Panc1 (cell line): ENCODE results near the gene ICOSLG. TPM values are rescaled to one million over a fixed set of nuclear protein-coding genes. Genes with fewer than 3 reads are reported as not detected.
"Not testable (repeated sequence)": the region's sequence is repeated elsewhere in the genome, so short reads cannot be mapped to it uniquely, and the experiment has no call there.

Experiments
- ATAC-seq: fragments of 200-7000 bp; cut with Tn5 transposase; 2 replicates; pipeline ENCODE4 v1.9.1; 2020; ENCODE audit warnings: mild to moderate bottlenecking, moderate library complexity
- Bru-seq: library from RNA; stranded (reverse); fragments of 400-500 nt; gene quantifications from one replicate; lab custom pipeline; 2021; lab: Mats Ljungman, UMichigan
- BruChase-seq, 2 experiments: library from RNA; stranded (reverse); fragments of 400-500 nt; gene quantifications; one replicate each; lab custom pipeline; 2021; lab: Mats Ljungman, UMichigan
- BruUV-seq: library from RNA; stranded (reverse); fragments of 400-500 nt; replicated peaks from 2 replicates; lab custom pipeline; 2021; lab: Mats Ljungman, UMichigan
- CTCF ChIA-PET: fragments of 300-600 bp; sonication (Branson Sonifier 250); formaldehyde crosslinking; loops from one replicate; lab custom pipeline; 2022; ENCODE audit warnings: antibody characterized with exemption; lab: Charles Lee
- POLR2A ChIA-PET: fragments of 300-600 bp; sonication (Branson Sonifier 250); formaldehyde crosslinking; loops from one replicate; lab custom pipeline; 2022; ENCODE audit warnings: antibody characterized with exemption; lab: Charles Lee
- DNase-seq: peaks from one replicate; pipeline ENCODE4 v3.0.0-alpha.2; 2010; ENCODE audit warnings: low read depth, low spot score
- H3K27ac ChIP-seq: 2 replicates; pipeline ENCODE4 v1.5.1; 2011; ENCODE audit warnings: mild to moderate bottlenecking, low read length, inconsistent platforms
- H3K27me3 ChIP-seq: fragments of 200-500 bp; sonication (Bioruptor generic); 2 replicates; pipeline ENCODE4 v1.6.0; 2014; ENCODE audit warnings: low read length, inconsistent platforms; ENCODE audit not compliant: control insufficient read depth, insufficient read depth
- H3K36me3 ChIP-seq: fragments of 200-500 bp; sonication (Bioruptor generic); 2 replicates; pipeline ENCODE4 v1.5.1; 2014; ENCODE audit warnings: inconsistent platforms, mild to moderate bottlenecking, low read length, moderate library complexity; ENCODE audit not compliant: control insufficient read depth, insufficient read depth
- H3K4me1 ChIP-seq: 2 replicates; pipeline ENCODE4 v1.5.1; 2011; ENCODE audit warnings: inconsistent platforms, mild to moderate bottlenecking, low read length, moderate library complexity; ENCODE audit not compliant: control insufficient read depth, insufficient read depth
- H3K4me3 ChIP-seq, 2 experiments: 2 replicates each; pipeline ENCODE4 v1.5.1; 2011 to 2012; ENCODE audit warnings: low read depth in 2 of 2, low read length in 2 of 2, mild to moderate bottlenecking in 2 of 2, inconsistent platforms in 1 of 2, moderate library complexity in 1 of 2
- H3K9me3 ChIP-seq: fragments of 200-500 bp; sonication (Bioruptor generic); 2 replicates; pipeline ENCODE4 v1.5.1; 2014; ENCODE audit warnings: low read depth, mild to moderate bottlenecking, inconsistent platforms, low read length, moderate library complexity; ENCODE audit not compliant: control insufficient read depth, insufficient read depth
- CTCF ChIP-seq: fragments of 450-650 bp; IDR thresholded peaks from 2 replicates; pipeline ENCODE4 v1.5.1; 2017; ENCODE audit warnings: mild to moderate bottlenecking
- POLR2AphosphoS5 ChIP-seq: IDR thresholded peaks from 2 replicates; pipeline ENCODE4 v1.6.1; 2012; ENCODE audit warnings: mild to moderate bottlenecking, low read depth, low read length, moderate library complexity
- SIN3A ChIP-seq: IDR thresholded peaks from 2 replicates; pipeline ENCODE4 v1.6.1; 2012; ENCODE audit warnings: low read depth, mild to moderate bottlenecking, low read length, moderate library complexity, borderline replicate concordance; ENCODE audit not compliant: insufficient read depth
- TCF7L2 ChIP-seq: IDR thresholded peaks from 2 replicates; pipeline ENCODE4 v1.6.1; 2011; ENCODE audit warnings: mild to moderate bottlenecking, low read depth, low read length, inconsistent platforms
- in situ Hi-C: cut with HindIII; loops from 2 replicates; pipeline ENCODE4 v1.10.0; 2016; ENCODE audit warnings: low sequenced_read_pairs, low pct_unique_long_range_greater_than_20kb
- intact Hi-C: fragments of 100-400 bp; cut with micrococcal nuclease; formaldehyde crosslinking; loops from one replicate; pipeline ENCODE4 v1.10.0; 2022; ENCODE audit not compliant: unreplicated experiment
- long read RNA-seq: library from polyadenylated mRNA; unstranded; transcript quantifications from one replicate; pipeline ENCODE4 v2.0.0, GENCODE V29; 2021; ENCODE audit not compliant: unreplicated experiment
- polyA plus RNA-seq: library from polyadenylated mRNA; unstranded; fragments of >200 nt; gene quantifications from one replicate; pipeline ENCODE4 v1.2.1, GENCODE V29; 2012; ENCODE audit warnings: missing spikeins; ENCODE audit not compliant: insufficient read length
- total RNA-seq: library from RNA; stranded (reverse); gene quantifications from one replicate; pipeline ENCODE4 v1.2.1, GENCODE V29; 2021; ENCODE audit not compliant: unreplicated experiment
- TF ChIP-seq, protein P1 (sequence below), 2 experiments: IDR thresholded peaks; 2 replicates each; pipeline ENCODE4 v1.6.1; 2011 to 2012; ENCODE audit warnings: low read depth in 2 of 2, control low read depth in 1 of 2, low read length in 1 of 2, mild to moderate bottlenecking in 1 of 2, moderate library complexity in 1 of 2; ENCODE audit not compliant: insufficient read depth in 1 of 2

The ICOSLG gene, protein sequence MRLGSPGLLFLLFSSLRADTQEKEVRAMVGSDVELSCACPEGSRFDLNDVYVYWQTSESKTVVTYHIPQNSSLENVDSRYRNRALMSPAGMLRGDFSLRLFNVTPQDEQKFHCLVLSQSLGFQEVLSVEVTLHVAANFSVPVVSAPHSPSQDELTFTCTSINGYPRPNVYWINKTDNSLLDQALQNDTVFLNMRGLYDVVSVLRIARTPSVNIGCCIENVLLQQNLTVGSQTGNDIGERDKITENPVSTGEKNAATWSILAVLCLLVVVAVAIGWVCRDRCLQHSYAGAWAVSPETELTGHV
- total RNA-seq (5.5 TPM), Bru-seq, nascent RNA (percentile 19 among the genes with signal in this experiment), BruChase-seq, experiment 1, labeled RNA remaining after a 2-hour chase (percentile 29 among the genes with signal in this experiment), BruChase-seq, experiment 2, labeled RNA remaining after a 6-hour chase (percentile 36 among the genes with signal in this experiment)
- polyA plus RNA-seq, result 5.3 TPM
- long read RNA-seq, partial matches to known transcripts, result 0 of 1 reads
- long read RNA-seq, other reads (novel, unspliced or antisense), result 1 of 1 reads

DNA sequence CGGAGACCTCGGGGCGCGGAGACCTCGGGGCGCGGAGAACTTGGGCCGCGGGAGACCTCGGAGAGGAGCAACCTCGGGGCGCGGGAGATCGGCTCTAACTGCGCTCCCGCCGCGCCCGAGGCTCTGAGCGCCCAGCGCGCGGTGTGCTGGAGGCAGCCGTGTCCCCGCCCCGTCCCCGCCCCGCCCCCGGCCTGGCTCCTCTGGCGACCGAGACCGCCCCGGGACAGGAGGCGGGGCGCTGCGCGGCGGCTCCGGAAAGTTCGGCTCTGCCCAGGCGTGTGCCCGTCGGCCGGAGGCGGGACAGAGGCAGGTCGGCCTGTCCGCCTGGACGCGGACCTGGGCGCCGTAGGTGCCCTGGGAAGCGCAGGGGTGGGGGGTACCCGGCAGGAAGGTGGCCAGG, at the start of gene ICOSLG:
TSS of gene ICOSLG (minus strand) at position 102 of the 400 bp plus-strand sequence. CDS start 126 bp downstream, outside the sequence.
- H3K9me3 ChIP-seq, BruUV-seq, H3K36me3 ChIP-seq, intact Hi-C loops, H3K4me1 ChIP-seq, H3K4me3 ChIP-seq, H3K27me3 ChIP-seq, H3K27ac ChIP-seq, DNase-seq, CTCF ChIA-PET, POLR2A ChIA-PET, in situ Hi-C loops: not testable (repeated sequence)
- peak; percentile 86 for ATAC-seq

DNA sequence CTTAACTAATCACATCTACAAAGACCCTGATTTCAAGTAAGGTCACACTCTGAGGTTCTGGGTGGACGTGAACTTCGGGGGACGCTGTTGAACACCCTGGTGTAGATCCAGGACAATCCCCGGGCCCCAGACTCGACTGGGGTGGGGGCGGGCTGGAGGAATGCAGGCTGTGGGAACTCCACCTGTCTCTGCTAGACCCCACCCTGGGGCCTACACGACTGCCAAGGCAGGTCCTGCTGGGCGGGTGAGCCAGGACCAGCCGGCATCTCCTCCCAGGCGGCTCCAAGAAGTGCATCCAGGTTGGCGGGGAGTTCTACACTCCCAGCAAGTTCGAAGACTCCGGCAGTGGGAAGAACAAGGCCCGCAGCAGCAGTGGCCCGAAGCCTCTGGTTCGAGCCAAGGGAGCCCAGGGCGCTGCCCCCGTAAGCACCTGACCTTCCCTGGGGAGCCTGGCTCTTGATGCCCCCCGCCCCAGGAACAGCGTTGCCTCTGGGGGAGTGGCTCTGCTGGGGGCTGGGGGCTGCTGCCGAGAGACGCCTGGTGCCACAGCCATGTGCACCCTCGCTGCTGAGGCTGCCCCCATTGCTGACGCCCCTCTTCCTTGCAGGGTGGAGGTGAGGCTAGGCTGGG, 48.8 kb upstream of the ICOSLG start:
- Histone ChIP-seq H3K4me3 (no peak overlapping the region), H3K4me1 (peaks cover 3% of the 10 kb centered on the region), H3K9me3 (no peaks in the 10 kb centered on the region), H3K36me3 (no peaks in the 10 kb centered on the region), H3K27ac (no peak overlapping the region), H3K27me3 (no peaks in the 10 kb centered on the region)
- ChIA-PET CTCF (no interaction called here), POLR2A (no interaction called here)
- no peak for DNase-seq
- no TSS peak for BruUV-seq
- no peak for ATAC-seq
- in situ Hi-C loops, result no loop called here
- intact Hi-C loops, result no loop called here
- no peak for TF ChIP-seq CTCF
- no peak for TF ChIP-seq TCF7L2
- TF ChIP-seq POLR2AphosphoS5, result no peak
- no peak for TF ChIP-seq SIN3A
- TF ChIP-seq, protein P1, sequence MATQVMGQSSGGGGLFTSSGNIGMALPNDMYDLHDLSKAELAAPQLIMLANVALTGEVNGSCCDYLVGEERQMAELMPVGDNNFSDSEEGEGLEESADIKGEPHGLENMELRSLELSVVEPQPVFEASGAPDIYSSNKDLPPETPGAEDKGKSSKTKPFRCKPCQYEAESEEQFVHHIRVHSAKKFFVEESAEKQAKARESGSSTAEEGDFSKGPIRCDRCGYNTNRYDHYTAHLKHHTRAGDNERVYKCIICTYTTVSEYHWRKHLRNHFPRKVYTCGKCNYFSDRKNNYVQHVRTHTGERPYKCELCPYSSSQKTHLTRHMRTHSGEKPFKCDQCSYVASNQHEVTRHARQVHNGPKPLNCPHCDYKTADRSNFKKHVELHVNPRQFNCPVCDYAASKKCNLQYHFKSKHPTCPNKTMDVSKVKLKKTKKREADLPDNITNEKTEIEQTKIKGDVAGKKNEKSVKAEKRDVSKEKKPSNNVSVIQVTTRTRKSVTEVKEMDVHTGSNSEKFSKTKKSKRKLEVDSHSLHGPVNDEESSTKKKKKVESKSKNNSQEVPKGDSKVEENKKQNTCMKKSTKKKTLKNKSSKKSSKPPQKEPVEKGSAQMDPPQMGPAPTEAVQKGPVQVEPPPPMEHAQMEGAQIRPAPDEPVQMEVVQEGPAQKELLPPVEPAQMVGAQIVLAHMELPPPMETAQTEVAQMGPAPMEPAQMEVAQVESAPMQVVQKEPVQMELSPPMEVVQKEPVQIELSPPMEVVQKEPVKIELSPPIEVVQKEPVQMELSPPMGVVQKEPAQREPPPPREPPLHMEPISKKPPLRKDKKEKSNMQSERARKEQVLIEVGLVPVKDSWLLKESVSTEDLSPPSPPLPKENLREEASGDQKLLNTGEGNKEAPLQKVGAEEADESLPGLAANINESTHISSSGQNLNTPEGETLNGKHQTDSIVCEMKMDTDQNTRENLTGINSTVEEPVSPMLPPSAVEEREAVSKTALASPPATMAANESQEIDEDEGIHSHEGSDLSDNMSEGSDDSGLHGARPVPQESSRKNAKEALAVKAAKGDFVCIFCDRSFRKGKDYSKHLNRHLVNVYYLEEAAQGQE (IDR thresholded peaks at IDR 0.05; ENCODE audit: insufficient read depth in 1 of 2, low read depth in 2 of 2, low read length in 1 of 2), result no peak
